ENCODE measurements around the gene SIX1. TPM values are rescaled to one million over a fixed set of nuclear protein-coding genes. Genes with fewer than 3 reads are reported as not detected.
A peak's percentile ranks its signal among the peaks of the same experiment; 100 is the strongest.

SIX1 gene
- total RNA-seq = 1 to 10 TPM in 2 of 4 donors, under 1 TPM in 1, not detected in 1; 0.21 to 1.2 (median 1.0) TPM

DNA sequence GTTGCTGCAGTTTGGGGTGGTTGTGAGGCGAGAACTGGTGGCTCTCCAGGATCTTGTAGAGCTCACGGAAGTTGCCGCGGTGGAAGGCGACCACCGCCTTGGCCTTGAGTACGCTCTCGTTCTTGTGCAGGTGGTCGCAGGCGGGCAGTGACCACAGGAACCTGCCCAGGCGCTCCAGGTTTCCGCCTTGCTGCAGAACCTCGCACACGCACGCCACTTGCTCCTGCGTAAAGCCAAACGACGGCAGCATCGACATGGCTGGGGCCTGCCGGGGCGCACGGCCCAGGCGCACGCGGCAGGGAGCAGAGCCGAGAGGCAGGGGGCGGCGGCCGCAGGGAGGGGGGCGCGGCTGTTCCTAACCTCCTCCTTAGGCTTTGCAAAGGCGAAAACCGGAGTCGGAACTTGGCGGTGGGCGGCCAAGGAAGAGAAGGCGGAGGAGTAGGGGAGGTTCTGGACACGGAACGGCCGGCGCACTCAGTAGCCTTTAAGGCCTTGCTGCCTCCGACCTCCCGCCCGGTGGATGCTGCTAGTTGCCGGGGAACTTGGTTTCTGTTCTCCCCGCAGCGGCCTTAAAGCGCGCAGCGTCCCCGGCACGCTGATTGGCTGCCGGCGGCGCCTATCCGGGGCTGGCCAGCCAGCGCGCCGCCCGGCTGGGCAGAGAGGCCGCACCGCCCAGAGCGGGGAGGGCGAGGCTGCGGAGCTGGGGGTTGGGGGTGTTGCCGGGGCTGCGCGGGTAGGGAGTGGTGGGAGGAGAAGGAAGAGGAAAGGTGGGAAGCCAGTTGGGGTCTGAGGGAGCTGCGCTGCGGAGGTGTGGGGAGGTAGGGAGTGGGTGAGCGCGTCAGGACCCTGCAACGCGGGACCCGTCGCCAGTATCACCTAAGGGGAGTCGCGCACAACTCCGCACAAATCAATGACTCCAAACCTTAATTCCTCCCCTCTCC lies at the start of gene SIX1:
TSS of gene SIX1 (minus strand) at position 544 of the 941 bp plus-strand sequence. CDS start at position 256, 288 bp downstream.
- WGBS, 2 donors = 2% methylated on average over 32 to 79 of the region's 79 CpGs
- intact Hi-C loops (cut with DNase I; ENCODE audit: low total_unique reads) = no loop called here
- TF ChIP-seq, protein P1, sequence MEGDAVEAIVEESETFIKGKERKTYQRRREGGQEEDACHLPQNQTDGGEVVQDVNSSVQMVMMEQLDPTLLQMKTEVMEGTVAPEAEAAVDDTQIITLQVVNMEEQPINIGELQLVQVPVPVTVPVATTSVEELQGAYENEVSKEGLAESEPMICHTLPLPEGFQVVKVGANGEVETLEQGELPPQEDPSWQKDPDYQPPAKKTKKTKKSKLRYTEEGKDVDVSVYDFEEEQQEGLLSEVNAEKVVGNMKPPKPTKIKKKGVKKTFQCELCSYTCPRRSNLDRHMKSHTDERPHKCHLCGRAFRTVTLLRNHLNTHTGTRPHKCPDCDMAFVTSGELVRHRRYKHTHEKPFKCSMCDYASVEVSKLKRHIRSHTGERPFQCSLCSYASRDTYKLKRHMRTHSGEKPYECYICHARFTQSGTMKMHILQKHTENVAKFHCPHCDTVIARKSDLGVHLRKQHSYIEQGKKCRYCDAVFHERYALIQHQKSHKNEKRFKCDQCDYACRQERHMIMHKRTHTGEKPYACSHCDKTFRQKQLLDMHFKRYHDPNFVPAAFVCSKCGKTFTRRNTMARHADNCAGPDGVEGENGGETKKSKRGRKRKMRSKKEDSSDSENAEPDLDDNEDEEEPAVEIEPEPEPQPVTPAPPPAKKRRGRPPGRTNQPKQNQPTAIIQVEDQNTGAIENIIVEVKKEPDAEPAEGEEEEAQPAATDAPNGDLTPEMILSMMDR (IDR thresholded peaks at IDR 0.05) = no peak
- no peak for TF ChIP-seq POLR2A (IDR thresholded peaks at IDR 0.05)
- H3K4me3 ChIP-seq (ENCODE audit: low read depth, poor library complexity, severe bottlenecking) = peak within 1 kb of the TSS; percentile 23
- peak in 1 of 2 donors; percentile 89 for DNase-seq (ENCODE audit: low spot score in 2 of 2)

DNA sequence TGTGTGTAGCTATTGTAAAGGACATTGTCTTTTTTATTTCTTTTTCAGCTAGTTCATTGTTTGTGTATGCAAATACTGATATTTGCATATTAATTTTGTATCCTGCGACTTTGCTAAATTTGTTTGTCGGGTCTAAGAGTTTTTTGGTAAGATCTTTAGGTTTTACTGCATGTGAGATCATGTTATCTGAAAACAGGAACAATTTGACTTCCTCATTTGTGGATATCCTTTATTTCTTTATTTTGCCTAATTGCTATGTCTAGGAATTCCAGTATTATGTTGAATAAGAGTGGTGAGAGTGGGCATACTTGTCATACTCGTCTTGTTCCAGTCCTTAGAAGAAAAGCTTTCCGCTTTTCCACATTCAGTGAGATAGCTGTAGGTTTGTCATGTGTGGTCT lies 46.0 kb upstream of the SIX1 start:
- TF ChIP-seq POLR2A (IDR thresholded peaks at IDR 0.05) = no peak
- TF ChIP-seq, protein P1 (IDR thresholded peaks at IDR 0.05) = no peak
- H3K4me3 ChIP-seq (ENCODE audit: low read depth, poor library complexity, severe bottlenecking) = no peak overlapping the region
- 77% methylated on average over 4 of the region's 4 CpGs for WGBS, 2 donors
- no peak for DNase-seq (ENCODE audit: low spot score in 2 of 2)
- intact Hi-C loops (cut with DNase I; ENCODE audit: low total_unique reads) = no loop called here

DNA sequence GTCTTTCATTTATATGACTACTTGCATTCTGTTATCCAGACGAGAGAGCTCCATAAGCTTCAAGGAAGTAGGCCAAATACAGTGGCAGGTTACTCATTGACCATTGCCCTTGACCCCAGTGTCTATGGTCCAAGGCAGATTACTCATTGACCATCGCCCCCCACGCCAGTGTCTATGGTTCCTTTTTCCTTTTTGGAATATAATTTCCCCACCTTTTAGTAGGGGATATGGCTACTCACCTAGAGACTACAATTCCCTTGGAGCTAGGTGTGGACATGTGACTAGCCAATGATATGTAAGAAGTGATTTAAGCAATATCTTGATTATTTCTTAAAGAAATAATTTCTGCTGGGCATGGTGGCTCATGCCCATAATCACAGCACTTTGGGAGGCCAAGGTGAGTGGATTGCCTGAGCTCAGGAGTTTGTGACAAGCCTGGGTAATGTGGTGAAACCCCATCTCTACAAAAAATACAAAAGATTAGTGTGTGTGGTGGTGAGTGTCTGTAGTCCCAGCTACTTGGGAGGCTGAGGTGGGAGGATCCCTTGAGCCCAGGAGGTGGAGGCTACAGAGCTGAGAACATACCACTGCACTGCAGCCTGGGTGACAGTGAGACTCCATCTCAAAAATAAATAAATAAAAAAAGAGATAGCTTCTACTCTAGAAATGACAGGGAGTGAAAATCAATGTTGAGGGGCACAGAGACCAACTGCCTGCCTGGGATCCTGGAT lies 42.3 kb upstream of the SIX1 start:
- TF ChIP-seq POLR2A (IDR thresholded peaks at IDR 0.05) = no peak
- TF ChIP-seq, protein P1 (IDR thresholded peaks at IDR 0.05) = no peak
- no peak overlapping the region for H3K4me3 ChIP-seq (ENCODE audit: low read depth, poor library complexity, severe bottlenecking)
- intact Hi-C loops (cut with DNase I; ENCODE audit: low total_unique reads) = no loop called here
- DNase-seq (ENCODE audit: low spot score in 2 of 2) = no peak
- 87 to 95% methylated on average over 3 of the region's 3 CpGs for WGBS, 2 donors

DNA sequence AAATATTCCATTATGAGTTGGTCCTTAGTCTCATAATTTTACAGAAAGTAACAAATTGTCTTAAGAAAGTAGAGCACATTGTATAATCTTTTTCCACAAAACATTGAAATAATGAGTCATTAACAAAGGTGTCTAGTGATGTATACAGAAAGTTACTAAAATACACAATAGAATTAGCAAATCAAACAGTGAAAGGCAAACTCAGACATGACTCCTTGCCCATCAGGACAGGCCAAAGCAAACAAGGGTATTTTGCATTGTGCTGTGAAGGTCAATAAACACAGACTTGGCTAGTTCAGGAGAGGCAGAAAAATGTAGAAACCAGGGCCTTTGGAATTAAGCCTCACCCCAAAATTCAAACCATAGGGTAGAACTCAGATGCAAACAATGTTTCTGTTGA lies 37.6 kb upstream of the SIX1 start:
- TF ChIP-seq, protein P1 (IDR thresholded peaks at IDR 0.05) = no peak
- TF ChIP-seq POLR2A (IDR thresholded peaks at IDR 0.05) = no peak
- H3K4me3 ChIP-seq (ENCODE audit: low read depth, poor library complexity, severe bottlenecking) = no peak overlapping the region
- intact Hi-C loops (cut with DNase I; ENCODE audit: low total_unique reads) = no loop called here
- no peak for DNase-seq (ENCODE audit: low spot score in 2 of 2)

DNA sequence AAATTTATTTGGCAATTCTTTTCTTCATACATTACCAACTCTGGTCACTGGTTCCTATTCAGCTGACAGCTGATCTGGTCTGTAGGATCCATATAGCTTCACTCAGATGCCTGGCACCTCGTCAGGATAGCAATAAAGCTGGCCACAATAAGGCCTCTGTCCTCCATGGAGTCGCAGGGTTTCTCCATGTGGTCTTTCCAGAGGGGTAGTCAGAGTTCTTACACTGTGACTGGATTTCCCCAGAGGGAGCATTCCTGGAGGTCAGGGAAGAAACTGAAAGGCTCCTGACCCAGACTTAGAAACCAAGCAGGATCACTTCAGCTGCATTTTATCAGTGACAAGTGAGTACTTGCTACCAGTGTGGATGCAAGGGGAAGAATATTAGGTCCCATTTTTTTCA lies 34.9 kb upstream of the SIX1 start:
- no peak for TF ChIP-seq POLR2A (IDR thresholded peaks at IDR 0.05)
- TF ChIP-seq, protein P1 (IDR thresholded peaks at IDR 0.05) = no peak
- intact Hi-C loops (cut with DNase I; ENCODE audit: low total_unique reads) = no loop called here
- WGBS, 2 donors = 49 to 56% methylated on average over 2 of the region's 2 CpGs
- DNase-seq (ENCODE audit: low spot score in 2 of 2) = no peak
- H3K4me3 ChIP-seq (ENCODE audit: low read depth, poor library complexity, severe bottlenecking) = no peak overlapping the region

Data from lower leg skin (tissue), 4 donors.